ENCODE data around the gene KCNMA1.

KCNMA1 gene

DNA sequence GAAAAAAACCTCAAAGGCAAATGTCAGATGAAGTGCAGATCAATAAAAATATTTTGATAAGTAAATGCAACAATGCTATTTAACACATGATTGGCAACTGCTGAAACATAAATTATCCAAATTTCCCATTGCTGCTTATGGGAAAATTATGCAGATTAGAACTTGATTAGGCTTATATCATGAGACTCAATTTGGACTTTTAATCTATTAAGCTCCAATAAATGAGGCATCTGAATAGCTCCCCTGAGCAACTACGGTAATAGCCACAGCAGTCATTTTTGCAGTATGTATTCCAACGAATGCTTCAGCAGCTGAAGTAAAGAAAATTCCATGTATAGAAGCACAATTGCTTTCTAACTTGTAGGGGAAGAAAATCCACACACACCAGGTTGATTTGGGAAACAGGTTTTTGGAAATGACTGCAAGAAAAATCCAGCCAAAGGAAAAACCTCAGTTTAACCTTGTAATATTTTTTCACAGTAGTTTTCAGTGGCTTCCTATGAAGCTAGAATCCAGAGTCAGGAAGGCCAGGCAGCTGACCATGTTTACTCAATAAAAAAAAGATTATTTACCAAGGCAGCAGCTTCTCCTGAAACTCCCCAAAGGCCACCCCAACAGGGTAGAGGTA, 716.1 kb downstream of the KCNMA1 start:
- TF ChIP-seq CEBPB (IDR thresholded peaks at IDR 0.05) (no peak), EGR1 (IDR thresholded peaks at IDR 0.05) (no peak), YY1 (IDR thresholded peaks at IDR 0.05; ENCODE audit: low read depth) (no peak), NFIC (IDR thresholded peaks at IDR 0.05) (no peak), TCF12 (IDR thresholded peaks at IDR 0.05; ENCODE audit: low read depth) (no peak), TAF1 (IDR thresholded peaks at IDR 0.05; ENCODE audit: low read depth) (no peak), EP300 (IDR thresholded peaks at IDR 0.05; ENCODE audit: borderline replicate concordance) (no peak), RAD21 (IDR thresholded peaks at IDR 0.05; ENCODE audit: low read depth) (no peak), FOXM1 (IDR thresholded peaks at IDR 0.05; ENCODE audit: borderline replicate concordance, low read depth) (no peak), TEAD4 (IDR thresholded peaks at IDR 0.05) (no peak), CREB1 (IDR thresholded peaks at IDR 0.05; ENCODE audit: low read depth) (no peak)
- TF ChIP-seq, protein P1, sequence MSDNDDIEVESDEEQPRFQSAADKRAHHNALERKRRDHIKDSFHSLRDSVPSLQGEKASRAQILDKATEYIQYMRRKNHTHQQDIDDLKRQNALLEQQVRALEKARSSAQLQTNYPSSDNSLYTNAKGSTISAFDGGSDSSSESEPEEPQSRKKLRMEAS (IDR thresholded peaks at IDR 0.05) = no peak

DNA sequence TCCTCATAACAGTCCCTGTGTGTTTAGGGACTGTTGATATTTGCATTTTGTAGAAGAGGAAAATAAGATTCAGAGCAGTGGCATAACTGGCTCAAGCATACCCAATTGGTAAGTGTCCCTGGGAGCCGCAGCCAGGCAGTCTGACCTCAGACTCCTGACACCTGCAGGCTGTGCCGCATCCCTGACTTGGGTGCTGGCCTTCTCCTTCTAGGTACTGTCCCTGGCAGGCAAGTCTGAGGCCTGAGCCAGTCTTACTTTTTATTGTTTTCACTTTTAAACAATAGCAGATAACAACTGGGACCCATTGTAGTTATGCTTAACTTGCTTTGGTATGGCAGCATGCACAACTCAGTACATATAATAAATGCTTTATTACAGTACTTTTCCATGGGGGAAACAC, 717.0 kb downstream of the KCNMA1 start:
- no peak for TF ChIP-seq TCF12 (IDR thresholded peaks at IDR 0.05; ENCODE audit: low read depth)
- TF ChIP-seq NFIC (IDR thresholded peaks at IDR 0.05) = no peak
- TF ChIP-seq, protein P2, sequence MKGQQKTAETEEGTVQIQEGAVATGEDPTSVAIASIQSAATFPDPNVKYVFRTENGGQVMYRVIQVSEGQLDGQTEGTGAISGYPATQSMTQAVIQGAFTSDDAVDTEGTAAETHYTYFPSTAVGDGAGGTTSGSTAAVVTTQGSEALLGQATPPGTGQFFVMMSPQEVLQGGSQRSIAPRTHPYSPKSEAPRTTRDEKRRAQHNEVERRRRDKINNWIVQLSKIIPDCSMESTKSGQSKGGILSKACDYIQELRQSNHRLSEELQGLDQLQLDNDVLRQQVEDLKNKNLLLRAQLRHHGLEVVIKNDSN (IDR thresholded peaks at IDR 0.05) = no peak

DNA sequence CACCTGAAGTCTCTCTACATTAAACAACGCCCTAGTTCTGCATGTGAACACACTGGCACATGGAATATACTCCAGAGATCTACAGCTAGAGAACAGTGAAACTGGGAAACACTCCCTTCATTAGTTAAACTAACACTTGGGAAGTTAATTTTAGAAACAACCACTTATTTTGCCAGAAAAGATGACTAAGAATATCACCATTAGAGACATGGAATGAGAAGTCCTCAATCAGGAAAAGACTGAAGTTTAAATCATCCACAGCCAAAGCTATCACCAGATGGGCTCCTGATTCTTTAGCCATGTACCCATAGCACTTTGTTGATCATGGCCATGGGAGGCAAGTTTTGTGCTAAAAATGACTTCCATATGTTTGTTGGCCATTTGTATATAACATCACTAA, 719.5 kb downstream of the KCNMA1 start:
- TF ChIP-seq CEBPB (IDR thresholded peaks at IDR 0.05) (no peak), TAF1 (IDR thresholded peaks at IDR 0.05; ENCODE audit: low read depth) (no peak), ZBTB7A (IDR thresholded peaks at IDR 0.05; ENCODE audit: low read depth) (no peak), FOXM1 (IDR thresholded peaks at IDR 0.05; ENCODE audit: borderline replicate concordance, low read depth) (no peak), CREB1 (IDR thresholded peaks at IDR 0.05; ENCODE audit: low read depth) (no peak)

DNA sequence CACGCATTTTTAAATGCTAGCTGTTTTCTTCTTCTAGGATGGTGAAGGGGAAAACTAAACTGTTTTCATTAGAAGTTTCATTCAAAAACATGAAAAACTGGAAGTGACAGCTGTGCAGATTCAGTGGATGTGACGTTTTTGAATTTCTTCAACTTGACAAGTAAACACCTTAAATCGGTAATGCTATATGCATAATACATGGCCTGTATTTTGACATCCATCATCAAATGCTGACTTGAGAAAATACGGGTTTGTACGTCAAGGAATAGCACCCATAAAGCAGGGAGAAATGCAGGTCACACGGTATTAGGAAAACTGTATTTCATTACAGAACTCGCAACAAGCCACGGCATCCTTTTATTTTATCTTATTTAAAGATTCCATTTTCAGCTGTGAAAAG, 720.5 kb downstream of the KCNMA1 start:
- TF ChIP-seq EP300 (IDR thresholded peaks at IDR 0.05; ENCODE audit: borderline replicate concordance) (no peak), NFIC (IDR thresholded peaks at IDR 0.05) (no peak), TEAD4 (IDR thresholded peaks at IDR 0.05) (no peak), CEBPB (IDR thresholded peaks at IDR 0.05) (no peak), ZBTB7A (IDR thresholded peaks at IDR 0.05; ENCODE audit: low read depth) (no peak), TCF12 (IDR thresholded peaks at IDR 0.05; ENCODE audit: low read depth) (no peak), TAF1 (IDR thresholded peaks at IDR 0.05; ENCODE audit: low read depth) (no peak), YY1 (IDR thresholded peaks at IDR 0.05; ENCODE audit: low read depth) (no peak), FOXM1 (IDR thresholded peaks at IDR 0.05; ENCODE audit: borderline replicate concordance, low read depth) (no peak), CREB1 (IDR thresholded peaks at IDR 0.05; ENCODE audit: low read depth) (no peak), RAD21 (IDR thresholded peaks at IDR 0.05; ENCODE audit: low read depth) (no peak), EGR1 (IDR thresholded peaks at IDR 0.05) (no peak)
- TF ChIP-seq, protein P1 (IDR thresholded peaks at IDR 0.05) = no peak
- TF ChIP-seq, protein P2 (IDR thresholded peaks at IDR 0.05) = no peak
- TF ChIP-seq, protein P3, sequence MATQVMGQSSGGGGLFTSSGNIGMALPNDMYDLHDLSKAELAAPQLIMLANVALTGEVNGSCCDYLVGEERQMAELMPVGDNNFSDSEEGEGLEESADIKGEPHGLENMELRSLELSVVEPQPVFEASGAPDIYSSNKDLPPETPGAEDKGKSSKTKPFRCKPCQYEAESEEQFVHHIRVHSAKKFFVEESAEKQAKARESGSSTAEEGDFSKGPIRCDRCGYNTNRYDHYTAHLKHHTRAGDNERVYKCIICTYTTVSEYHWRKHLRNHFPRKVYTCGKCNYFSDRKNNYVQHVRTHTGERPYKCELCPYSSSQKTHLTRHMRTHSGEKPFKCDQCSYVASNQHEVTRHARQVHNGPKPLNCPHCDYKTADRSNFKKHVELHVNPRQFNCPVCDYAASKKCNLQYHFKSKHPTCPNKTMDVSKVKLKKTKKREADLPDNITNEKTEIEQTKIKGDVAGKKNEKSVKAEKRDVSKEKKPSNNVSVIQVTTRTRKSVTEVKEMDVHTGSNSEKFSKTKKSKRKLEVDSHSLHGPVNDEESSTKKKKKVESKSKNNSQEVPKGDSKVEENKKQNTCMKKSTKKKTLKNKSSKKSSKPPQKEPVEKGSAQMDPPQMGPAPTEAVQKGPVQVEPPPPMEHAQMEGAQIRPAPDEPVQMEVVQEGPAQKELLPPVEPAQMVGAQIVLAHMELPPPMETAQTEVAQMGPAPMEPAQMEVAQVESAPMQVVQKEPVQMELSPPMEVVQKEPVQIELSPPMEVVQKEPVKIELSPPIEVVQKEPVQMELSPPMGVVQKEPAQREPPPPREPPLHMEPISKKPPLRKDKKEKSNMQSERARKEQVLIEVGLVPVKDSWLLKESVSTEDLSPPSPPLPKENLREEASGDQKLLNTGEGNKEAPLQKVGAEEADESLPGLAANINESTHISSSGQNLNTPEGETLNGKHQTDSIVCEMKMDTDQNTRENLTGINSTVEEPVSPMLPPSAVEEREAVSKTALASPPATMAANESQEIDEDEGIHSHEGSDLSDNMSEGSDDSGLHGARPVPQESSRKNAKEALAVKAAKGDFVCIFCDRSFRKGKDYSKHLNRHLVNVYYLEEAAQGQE (IDR thresholded peaks at IDR 0.05; ENCODE audit: low read depth) = no peak

DNA sequence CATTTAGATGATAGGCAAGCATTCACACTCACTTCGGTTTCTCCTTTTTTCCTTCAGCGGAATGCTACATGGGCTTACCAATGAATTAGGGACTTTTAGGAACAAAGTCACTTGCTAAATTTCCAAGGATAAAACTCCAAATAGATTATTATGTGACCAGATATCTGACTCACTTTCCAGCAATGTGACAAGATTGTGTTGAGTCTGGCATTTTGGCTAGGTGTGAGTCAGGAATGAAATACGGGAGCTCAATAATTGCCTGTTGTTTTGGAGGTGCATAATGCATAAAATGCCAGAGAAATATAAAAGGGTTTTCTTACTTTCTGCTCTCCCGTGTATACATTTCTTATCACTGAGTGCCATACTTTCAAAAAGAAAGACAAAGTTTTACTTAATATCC, 721.1 kb downstream of the KCNMA1 start:
- TF ChIP-seq, protein P1 (IDR thresholded peaks at IDR 0.05) = no peak
- TF ChIP-seq CREB1 (IDR thresholded peaks at IDR 0.05; ENCODE audit: low read depth) = no peak
- TF ChIP-seq ZBTB7A (IDR thresholded peaks at IDR 0.05; ENCODE audit: low read depth) = no peak
- TF ChIP-seq NFIC (IDR thresholded peaks at IDR 0.05) = no peak
- no peak for TF ChIP-seq EGR1 (IDR thresholded peaks at IDR 0.05)
- TF ChIP-seq TCF12 (IDR thresholded peaks at IDR 0.05; ENCODE audit: low read depth) = no peak
- TF ChIP-seq EP300 (IDR thresholded peaks at IDR 0.05; ENCODE audit: borderline replicate concordance) = no peak

DNA sequence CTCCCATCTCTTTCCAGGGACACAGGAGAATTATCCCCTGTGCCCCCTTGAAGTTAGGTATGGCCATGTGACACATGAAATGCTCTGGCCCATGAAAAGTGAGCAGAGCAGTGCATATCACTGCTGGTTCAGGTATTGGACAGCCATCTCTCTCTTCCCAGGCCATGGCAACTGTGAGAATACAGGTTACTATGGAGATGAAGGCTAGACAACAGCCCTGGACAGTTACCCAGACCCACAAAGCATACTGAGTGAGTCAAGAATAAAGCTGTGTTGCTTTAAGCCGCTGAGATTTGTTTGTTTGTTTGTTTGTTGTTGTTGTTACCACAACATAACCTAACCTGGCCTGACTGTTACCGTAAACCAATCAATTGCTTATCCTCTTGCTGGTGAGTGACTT, 722.3 kb downstream of the KCNMA1 start:
- TF ChIP-seq TAF1 (IDR thresholded peaks at IDR 0.05; ENCODE audit: low read depth) (no peak), RAD21 (IDR thresholded peaks at IDR 0.05; ENCODE audit: low read depth) (no peak), CEBPB (IDR thresholded peaks at IDR 0.05) (no peak), TEAD4 (IDR thresholded peaks at IDR 0.05) (no peak), FOXM1 (IDR thresholded peaks at IDR 0.05; ENCODE audit: borderline replicate concordance, low read depth) (no peak), CREB1 (IDR thresholded peaks at IDR 0.05; ENCODE audit: low read depth) (no peak), EGR1 (IDR thresholded peaks at IDR 0.05) (no peak), YY1 (IDR thresholded peaks at IDR 0.05; ENCODE audit: low read depth) (no peak), ZBTB7A (IDR thresholded peaks at IDR 0.05; ENCODE audit: low read depth) (no peak), NFIC (IDR thresholded peaks at IDR 0.05) (no peak), TCF12 (IDR thresholded peaks at IDR 0.05; ENCODE audit: low read depth) (no peak), EP300 (IDR thresholded peaks at IDR 0.05; ENCODE audit: borderline replicate concordance) (no peak)
- TF ChIP-seq, protein P2 (IDR thresholded peaks at IDR 0.05) = no peak
- TF ChIP-seq, protein P3 (IDR thresholded peaks at IDR 0.05; ENCODE audit: low read depth) = no peak
- TF ChIP-seq, protein P1 (IDR thresholded peaks at IDR 0.05) = no peak

Data from Ishikawa (cell line).